ENCODE measurements around the gene PDXK. TPM values are rescaled to one million over a fixed set of nuclear protein-coding genes. Genes with fewer than 3 reads are reported as not detected.
A peak's percentile ranks its signal among the peaks of the same experiment; 100 is the strongest.

Gene PDXK
- total and polyA plus RNA-seq, 10 of the 15 experiments (the other 5 are each of a cell fraction or from before 2014, with no cell fraction given) = 3.7 to 141 (median 60.0) TPM

- TF ChIP-seq CUX1 (IDR thresholded peaks at IDR 0.05; ENCODE audit: insufficient replicate concordance, low read depth, low read length) (no peak), IRF4 (IDR thresholded peaks at IDR 0.05; ENCODE audit: low read depth, low read length) (no peak), ZSCAN29 (IDR thresholded peaks at IDR 0.05) (no peak), STAT1 (conservative IDR thresholded peaks at IDR 0.05) (no peak)
Measured at GRCh38 chr21:43684424-43684823, 34.5 kb upstream of the PDXK start (continued).

GRCh38 chr21:43686811-43687565, 31.9 kb upstream of the PDXK start:
- no peak for TF ChIP-seq YBX1 (IDR thresholded peaks at IDR 0.05)
- no peaks in the 10 kb centered on the region for H3K4me1 ChIP-seq (ENCODE audit: control insufficient read depth, insufficient read depth, low read length)
- DNase-seq (ENCODE audit: low read depth, low spot score) = no peak
- ChIA-PET CTCF (interaction anchor here (1.2 kb wide), 1 partner anchor 42 kb away, joined by 3 read pairs; no protein-coding TSS in a partner anchor), RAD21 (ENCODE audit: unreplicated experiment) (no interaction called here), POLR2A (no interaction called here), SMC1A (ENCODE audit: uncharacterized antibody, unreplicated experiment) (no interaction called here)
- no peak for ATAC-seq
- 88% methylated on average over 21 of the region's 21 CpGs for WGBS (ENCODE audit: insufficient coverage, insufficient replicate concordance, low lambda C conversion rate, missing lambda C conversion rate)
- no peak for FAIRE-seq
- H2AFZ ChIP-seq (ENCODE audit: control insufficient read depth, low read depth, low read length) = no peak overlapping the region
- no peak overlapping the region for H3K4me3 ChIP-seq
- in situ Hi-C loops (cut with MboI) (loop anchor here (25.0 kb wide), 1 partner anchor 1475 kb away; the partner anchor contains the start of gene ABCG1), intact Hi-C loops (cut with micrococcal nuclease; ENCODE audit: unreplicated experiment) (no loop called here)
- H4K20me1 ChIP-seq (ENCODE audit: control insufficient read depth, insufficient read depth) = no peaks in the 10 kb centered on the region
- H3K27ac ChIP-seq (ENCODE audit: control insufficient read depth, insufficient read depth) = no peak overlapping the region
- no peaks in the 10 kb centered on the region for H3K9me3 ChIP-seq (replicated peaks; ENCODE audit: control insufficient read depth, insufficient read depth, low read length)
- H3K79me2 ChIP-seq (ENCODE audit: control insufficient read depth, insufficient read depth, low read length) = no peaks in the 10 kb centered on the region
- BruUV-seq (replicated peaks) = TSS peak; percentile 71
- H3K27me3 ChIP-seq (replicated peaks in 1 of 2; ENCODE audit: control insufficient read depth in 2 of 2, insufficient read depth in 2 of 2, low read length in 1 of 2) = no peaks in the 10 kb centered on the region
- H3K4me2 ChIP-seq (ENCODE audit: control insufficient read depth, insufficient read depth) = no peak overlapping the region
- H3K36me3 ChIP-seq (ENCODE audit: control insufficient read depth in 2 of 2, insufficient read depth in 2 of 2, low read length in 1 of 2) = peaks cover 42 to 62% of the 10 kb centered on the region in 2 experiments
- no peak overlapping the region for H3K9ac ChIP-seq (ENCODE audit: control insufficient read depth, insufficient read depth, low read length)

Data from GM12878 (cell line).